SU-DHL-6 (cell line): ENCODE data around the gene SH3PXD2A.

Source experiments
- EZH2phosphoT487 ChIP-seq: fragments of 200-600 bp; sonication (generic), shearing (Covaris generic); conservative IDR thresholded peaks from 2 replicates; pipeline ENCODE4 v1.6.1; 2018; ENCODE audit warnings: mild to moderate bottlenecking, antibody characterized with exemption, low read length, moderate library complexity, mixed read lengths
- TF ChIP-seq, protein P1 (sequence below): fragments of 200-600 bp; sonication (generic); IDR thresholded peaks from one replicate; pipeline ENCODE4 v1.5.1; 2017; ENCODE audit warnings: antibody characterized with exemption, mild to moderate bottlenecking, low read length, moderate library complexity; ENCODE audit not compliant: insufficient read depth, poor library complexity, severe bottlenecking

- TF ChIP-seq, protein P1, sequence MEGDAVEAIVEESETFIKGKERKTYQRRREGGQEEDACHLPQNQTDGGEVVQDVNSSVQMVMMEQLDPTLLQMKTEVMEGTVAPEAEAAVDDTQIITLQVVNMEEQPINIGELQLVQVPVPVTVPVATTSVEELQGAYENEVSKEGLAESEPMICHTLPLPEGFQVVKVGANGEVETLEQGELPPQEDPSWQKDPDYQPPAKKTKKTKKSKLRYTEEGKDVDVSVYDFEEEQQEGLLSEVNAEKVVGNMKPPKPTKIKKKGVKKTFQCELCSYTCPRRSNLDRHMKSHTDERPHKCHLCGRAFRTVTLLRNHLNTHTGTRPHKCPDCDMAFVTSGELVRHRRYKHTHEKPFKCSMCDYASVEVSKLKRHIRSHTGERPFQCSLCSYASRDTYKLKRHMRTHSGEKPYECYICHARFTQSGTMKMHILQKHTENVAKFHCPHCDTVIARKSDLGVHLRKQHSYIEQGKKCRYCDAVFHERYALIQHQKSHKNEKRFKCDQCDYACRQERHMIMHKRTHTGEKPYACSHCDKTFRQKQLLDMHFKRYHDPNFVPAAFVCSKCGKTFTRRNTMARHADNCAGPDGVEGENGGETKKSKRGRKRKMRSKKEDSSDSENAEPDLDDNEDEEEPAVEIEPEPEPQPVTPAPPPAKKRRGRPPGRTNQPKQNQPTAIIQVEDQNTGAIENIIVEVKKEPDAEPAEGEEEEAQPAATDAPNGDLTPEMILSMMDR, result no peak
- no peak for TF ChIP-seq EZH2phosphoT487
These were observed 253.1 kb downstream of the SH3PXD2A start for GRCh38 chr10:103602028-103602851.
